GM18951 (cell line): ENCODE results near the gene EP300.

Source experiments
- POLR2A ChIP-seq: IDR thresholded peaks from 4 replicates; pipeline ENCODE4 v1.6.1; 2011; ENCODE audit warnings: mild to moderate bottlenecking; ENCODE audit not compliant: insufficient read length, insufficient read depth; ENCODE audit errors: extremely low read depth
- in situ Hi-C: fragments of 300-500 bp; cut with MboI; formaldehyde crosslinking; loops from one replicate; pipeline ENCODE4 v1.12.0; 2022; ENCODE audit warnings: low sequenced_read_pairs, mixed read lengths, inconsistent platforms; ENCODE audit not compliant: unreplicated experiment

EP300 gene

GRCh38 chr22:41070665-41071331, 21.6 kb upstream of the EP300 start:
- TF ChIP-seq POLR2A = no peak
- in situ Hi-C loops = no loop called here

GRCh38 chr22:41074061-41074460, 18.3 kb upstream of the EP300 start:
- no peak for TF ChIP-seq POLR2A
- in situ Hi-C loops = no loop called here

- in situ Hi-C loops = no loop called here
- TF ChIP-seq POLR2A = no peak
These were observed 17.9 kb upstream of the EP300 start for GRCh38 chr22:41074466-41074865.

- TF ChIP-seq POLR2A = no peak
- in situ Hi-C loops = no loop called here
These were observed 17.3 kb upstream of the EP300 start for GRCh38 chr22:41074941-41075710.

- no peak for TF ChIP-seq POLR2A
- in situ Hi-C loops = no loop called here
These were observed 16.4 kb upstream of the EP300 start for GRCh38 chr22:41075946-41076345.

GRCh38 chr22:41076857-41077256, 15.5 kb upstream of the EP300 start:
- in situ Hi-C loops = no loop called here
- no peak for TF ChIP-seq POLR2A

GRCh38 chr22:41078931-41079330, 13.5 kb upstream of the EP300 start:
- in situ Hi-C loops = no loop called here

GRCh38 chr22:41085842-41086241, 6.5 kb upstream of the EP300 start:
- in situ Hi-C loops = loop anchor here (10.0 kb wide), 1 partner anchor 131 kb away; the partner anchor contains the start of gene RBX1
- no peak for TF ChIP-seq POLR2A

More at GRCh38 chr22:41078931-41079330, 13.5 kb upstream of the EP300 start:
- TF ChIP-seq POLR2A = no peak

GRCh38 chr22:41091132-41092022, 1.0 kb upstream of the EP300 start:
- peak; percentile 66 for TF ChIP-seq POLR2A
- in situ Hi-C loops = no loop called here

GRCh38 chr22:41092847-41093411, 537 bp downstream of the EP300 start:
- TF ChIP-seq POLR2A = no peak
- in situ Hi-C loops = no loop called here

GRCh38 chr22:41094041-41094593, 1.7 kb downstream of the EP300 start:
- TF ChIP-seq POLR2A = no peak
- in situ Hi-C loops = no loop called here

GRCh38 chr22:41096391-41096790, 4.0 kb downstream of the EP300 start:
- TF ChIP-seq POLR2A = no peak
- in situ Hi-C loops = no loop called here
